ENCODE results near the gene NSD2.

DNA sequence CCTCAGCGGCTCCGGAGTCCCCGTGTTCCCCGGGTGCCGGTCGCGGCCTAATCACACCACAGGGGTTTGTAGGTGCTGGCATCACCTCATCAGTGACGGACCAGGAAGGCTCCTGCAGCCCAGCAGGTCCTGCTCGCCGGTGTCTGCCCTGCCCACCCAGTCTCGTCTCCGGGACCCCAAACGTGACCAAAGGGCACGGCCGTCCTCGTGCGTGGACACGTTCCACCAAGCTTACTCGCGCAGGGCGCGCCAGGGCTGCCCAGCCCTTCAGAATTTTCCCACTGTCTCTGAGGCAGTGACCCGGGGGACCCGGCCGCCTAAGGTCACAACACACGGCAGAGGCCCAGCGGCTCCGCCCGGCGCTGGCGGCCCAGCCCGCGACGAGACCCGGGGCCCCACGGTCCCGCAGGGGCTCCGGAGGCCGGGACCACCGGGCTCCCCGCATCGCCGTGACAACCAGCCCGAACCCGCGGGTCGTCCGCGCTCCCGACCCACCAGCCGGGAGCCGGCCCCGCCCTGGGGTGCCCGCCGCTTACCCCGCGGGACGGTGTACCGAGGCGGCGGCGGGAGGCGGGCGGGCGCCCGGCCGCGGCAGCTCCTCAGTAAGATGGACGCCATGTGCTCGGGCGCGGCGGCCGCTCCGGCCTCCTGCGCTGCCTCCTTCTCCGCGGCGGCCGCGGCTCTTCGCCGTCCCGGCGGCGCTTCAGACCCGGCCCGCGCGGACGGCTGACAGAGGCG is 15.7 kb upstream of the NSD2 start:
- TF ChIP-seq, protein P1, sequence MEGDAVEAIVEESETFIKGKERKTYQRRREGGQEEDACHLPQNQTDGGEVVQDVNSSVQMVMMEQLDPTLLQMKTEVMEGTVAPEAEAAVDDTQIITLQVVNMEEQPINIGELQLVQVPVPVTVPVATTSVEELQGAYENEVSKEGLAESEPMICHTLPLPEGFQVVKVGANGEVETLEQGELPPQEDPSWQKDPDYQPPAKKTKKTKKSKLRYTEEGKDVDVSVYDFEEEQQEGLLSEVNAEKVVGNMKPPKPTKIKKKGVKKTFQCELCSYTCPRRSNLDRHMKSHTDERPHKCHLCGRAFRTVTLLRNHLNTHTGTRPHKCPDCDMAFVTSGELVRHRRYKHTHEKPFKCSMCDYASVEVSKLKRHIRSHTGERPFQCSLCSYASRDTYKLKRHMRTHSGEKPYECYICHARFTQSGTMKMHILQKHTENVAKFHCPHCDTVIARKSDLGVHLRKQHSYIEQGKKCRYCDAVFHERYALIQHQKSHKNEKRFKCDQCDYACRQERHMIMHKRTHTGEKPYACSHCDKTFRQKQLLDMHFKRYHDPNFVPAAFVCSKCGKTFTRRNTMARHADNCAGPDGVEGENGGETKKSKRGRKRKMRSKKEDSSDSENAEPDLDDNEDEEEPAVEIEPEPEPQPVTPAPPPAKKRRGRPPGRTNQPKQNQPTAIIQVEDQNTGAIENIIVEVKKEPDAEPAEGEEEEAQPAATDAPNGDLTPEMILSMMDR (IDR thresholded peaks at IDR 0.05) = no peak
- TF ChIP-seq POLR2A (IDR thresholded peaks at IDR 0.05) = no peak
